Measurements from ENCODE around the gene NHS. TPM values are rescaled to one million over a fixed set of nuclear protein-coding genes. Genes with fewer than 3 reads are reported as not detected.

Gene NHS
- total RNA-seq, 2 donors from 2014 or later = 0.14 to 0.71 TPM

DNA sequence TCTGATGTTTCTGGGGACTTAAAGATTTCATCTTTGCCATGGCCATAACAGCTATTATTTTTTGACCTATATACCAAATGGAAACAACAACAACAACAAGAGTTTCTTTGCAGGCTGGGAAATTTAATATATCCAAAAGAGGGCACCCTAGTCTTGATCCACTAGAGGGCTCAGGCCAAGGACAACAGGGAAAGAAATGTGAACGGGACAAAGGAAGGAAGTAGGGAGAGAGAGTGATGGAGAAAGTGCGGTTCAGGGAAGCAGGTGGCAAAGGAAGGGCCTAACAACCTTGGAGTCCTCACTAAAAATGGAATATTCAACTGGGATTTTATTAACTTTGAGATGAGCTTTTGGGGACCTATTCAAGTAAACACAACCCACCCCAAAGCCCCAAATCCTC, 294.5 kb downstream of the NHS start:
- Mint-ChIP-seq H3K9me3 (peaks cover 6% of the 10 kb centered on the region), H3K27me3 (peaks cover 9 to 18% of the 10 kb centered on the region in 2 donors), H3K4me3 (no peak overlapping the region), H3K27ac (no peak overlapping the region), H3K36me3 (no peaks in the 10 kb centered on the region), H3K4me1 (ENCODE audit: low read depth in 2 of 2) (no peaks in the 10 kb centered on the region)
- ATAC-seq = no peak
- DNase-seq (ENCODE audit: low spot score) = no peak

DNA sequence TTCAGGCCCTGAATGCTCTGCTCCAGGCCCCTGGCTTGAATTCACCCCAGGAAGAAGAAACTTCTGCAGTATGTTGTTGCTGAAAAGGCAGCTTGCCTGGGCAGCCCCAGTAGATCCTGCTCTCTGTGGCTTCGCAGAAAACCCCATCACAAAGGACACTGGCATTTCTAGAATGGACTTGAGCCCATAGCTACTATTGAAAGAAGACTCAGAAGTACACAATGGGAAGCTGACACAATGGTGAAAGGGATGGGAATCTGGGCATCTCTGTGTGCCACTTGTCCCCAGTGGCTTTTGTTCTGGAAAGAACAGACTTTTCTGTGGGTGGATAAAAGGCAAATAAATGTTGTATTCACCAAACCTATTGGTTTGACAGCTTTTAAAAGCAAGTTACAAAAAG, 294.9 kb downstream of the NHS start:
- H3K4me3 Mint-ChIP-seq = no peak overlapping the region
- ATAC-seq (no peak), DNase-seq (ENCODE audit: low spot score) (no peak)
- no peak overlapping the region for H3K27ac Mint-ChIP-seq
- H3K9me3 Mint-ChIP-seq = peaks cover 6% of the 10 kb centered on the region
- H3K4me1 Mint-ChIP-seq (ENCODE audit: low read depth in 2 of 2) = peaks cover 0 to 2% of the 10 kb centered on the region in 2 donors
- peaks cover 7 to 18% of the 10 kb centered on the region in 2 donors for H3K27me3 Mint-ChIP-seq
- no peaks in the 10 kb centered on the region for H3K36me3 Mint-ChIP-seq

DNA sequence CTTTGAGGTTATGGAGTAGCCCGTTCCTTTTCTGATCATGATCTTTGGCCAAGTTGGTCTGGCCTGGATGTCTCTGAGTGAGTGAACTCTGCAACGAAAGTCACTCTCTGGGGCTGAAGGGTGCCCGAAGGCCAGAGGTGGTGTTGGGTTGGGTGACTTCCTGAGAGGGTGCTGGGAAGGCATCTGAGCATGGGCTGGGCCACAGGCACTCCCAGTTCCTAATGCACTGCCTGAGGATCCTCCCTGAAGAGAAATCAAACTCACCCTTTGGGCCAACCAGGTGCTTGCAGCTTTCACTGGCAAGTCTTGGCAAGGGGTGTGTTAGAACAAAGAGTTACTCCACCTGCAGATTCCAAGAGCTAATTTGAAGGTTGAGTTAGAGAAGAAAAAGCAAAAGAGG, 295.9 kb downstream of the NHS start:
- no peaks in the 10 kb centered on the region for H3K36me3 Mint-ChIP-seq

DNA sequence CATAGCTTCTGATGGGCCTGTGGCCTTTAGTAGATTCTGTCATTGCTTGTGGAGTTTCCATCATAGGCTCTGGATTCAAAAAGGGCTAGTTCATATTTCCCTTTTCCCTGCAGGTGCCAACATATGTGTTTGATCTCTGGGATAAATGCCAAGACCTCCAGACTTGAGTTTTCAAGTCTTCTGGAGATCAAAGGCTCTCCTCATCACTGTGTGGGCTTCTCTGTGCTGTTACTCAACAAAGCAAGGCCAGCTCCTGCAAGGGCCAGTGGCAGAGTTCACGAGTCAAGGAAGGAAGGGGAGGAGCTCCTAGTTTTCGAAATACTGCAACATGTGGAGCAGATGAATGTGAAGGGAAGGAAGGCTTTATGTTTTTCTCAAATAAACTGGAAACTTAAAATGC, 299.6 kb downstream of the NHS start:
- H3K27me3 Mint-ChIP-seq = peaks cover 0 to 5% of the 10 kb centered on the region in 2 donors
- H3K36me3 Mint-ChIP-seq = no peaks in the 10 kb centered on the region
- no peak for DNase-seq (ENCODE audit: low spot score)
- H3K27ac Mint-ChIP-seq = no peak overlapping the region
- ATAC-seq = no peak
- H3K9me3 Mint-ChIP-seq = peaks cover 6% of the 10 kb centered on the region
- peaks cover 0 to 2% of the 10 kb centered on the region in 2 donors for H3K4me1 Mint-ChIP-seq (ENCODE audit: low read depth in 2 of 2)
- H3K4me3 Mint-ChIP-seq = no peak overlapping the region

More for the DNA sequence above, 295.9 kb downstream of the NHS start:
- ATAC-seq (no peak), DNase-seq (ENCODE audit: low spot score) (no peak)
- peaks cover 6% of the 10 kb centered on the region for H3K9me3 Mint-ChIP-seq
- no peak overlapping the region for H3K4me3 Mint-ChIP-seq
- H3K27me3 Mint-ChIP-seq = peaks cover 3 to 16% of the 10 kb centered on the region in 2 donors
- peaks cover 0 to 2% of the 10 kb centered on the region in 2 donors for H3K4me1 Mint-ChIP-seq (ENCODE audit: low read depth in 2 of 2)
- no peak overlapping the region for H3K27ac Mint-ChIP-seq

DNA sequence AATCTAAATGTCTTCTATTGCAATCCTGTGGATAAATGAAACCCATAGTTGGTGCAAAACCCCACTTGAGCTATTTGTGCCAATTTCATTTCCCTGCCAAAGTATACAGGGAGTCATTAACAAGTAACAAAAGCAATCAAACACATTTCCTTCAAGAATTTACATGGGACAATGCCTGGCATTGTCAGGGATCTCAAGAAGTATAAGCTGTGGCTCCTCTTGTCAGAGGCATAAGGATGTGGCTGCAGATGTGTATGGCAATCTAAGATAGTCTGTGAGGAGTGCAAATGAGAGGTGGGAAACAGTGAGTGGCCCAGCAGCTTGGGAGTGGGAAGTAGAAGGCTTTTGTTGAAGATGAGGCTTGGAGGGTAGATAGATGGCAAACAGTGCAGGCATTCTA, 304.3 kb downstream of the NHS start:
- DNase-seq (ENCODE audit: low spot score) = no peak
- Mint-ChIP-seq H3K9me3 (no peaks in the 10 kb centered on the region), H3K27me3 (peaks cover 0 to 7% of the 10 kb centered on the region in 2 donors), H3K4me3 (no peak overlapping the region), H3K36me3 (no peaks in the 10 kb centered on the region), H3K4me1 (ENCODE audit: low read depth in 2 of 2) (peaks cover 0 to 16% of the 10 kb centered on the region in 2 donors), H3K27ac (no peak overlapping the region)
- no peak for ATAC-seq

DNA sequence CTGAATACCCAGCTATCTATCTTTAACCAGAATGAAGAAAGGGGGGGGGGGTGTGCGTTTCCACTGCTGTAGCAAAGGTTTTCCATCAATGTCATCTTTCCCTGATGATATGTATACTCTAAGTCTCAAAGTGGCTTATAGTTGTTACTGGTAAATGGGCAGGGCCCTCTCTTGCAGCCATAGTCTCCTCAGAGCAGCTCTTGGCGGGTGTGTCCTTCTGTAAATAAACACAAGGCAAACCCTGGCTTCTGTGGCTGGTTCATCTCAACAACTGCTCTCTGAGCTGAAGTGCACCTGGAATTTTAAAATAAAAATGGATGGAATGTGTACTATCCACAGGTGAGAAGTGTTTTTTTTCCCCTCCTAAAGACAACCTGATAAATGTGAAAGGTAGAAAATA, 304.8 kb downstream of the NHS start:
- ATAC-seq (no peak), DNase-seq (ENCODE audit: low spot score) (no peak)
- Mint-ChIP-seq H3K27ac (no peak overlapping the region), H3K4me3 (no peak overlapping the region), H3K4me1 (ENCODE audit: low read depth in 2 of 2) (peaks cover 0 to 14% of the 10 kb centered on the region in 2 donors), H3K9me3 (no peaks in the 10 kb centered on the region), H3K36me3 (no peaks in the 10 kb centered on the region), H3K27me3 (peaks cover 0 to 5% of the 10 kb centered on the region in 2 donors)

DNA sequence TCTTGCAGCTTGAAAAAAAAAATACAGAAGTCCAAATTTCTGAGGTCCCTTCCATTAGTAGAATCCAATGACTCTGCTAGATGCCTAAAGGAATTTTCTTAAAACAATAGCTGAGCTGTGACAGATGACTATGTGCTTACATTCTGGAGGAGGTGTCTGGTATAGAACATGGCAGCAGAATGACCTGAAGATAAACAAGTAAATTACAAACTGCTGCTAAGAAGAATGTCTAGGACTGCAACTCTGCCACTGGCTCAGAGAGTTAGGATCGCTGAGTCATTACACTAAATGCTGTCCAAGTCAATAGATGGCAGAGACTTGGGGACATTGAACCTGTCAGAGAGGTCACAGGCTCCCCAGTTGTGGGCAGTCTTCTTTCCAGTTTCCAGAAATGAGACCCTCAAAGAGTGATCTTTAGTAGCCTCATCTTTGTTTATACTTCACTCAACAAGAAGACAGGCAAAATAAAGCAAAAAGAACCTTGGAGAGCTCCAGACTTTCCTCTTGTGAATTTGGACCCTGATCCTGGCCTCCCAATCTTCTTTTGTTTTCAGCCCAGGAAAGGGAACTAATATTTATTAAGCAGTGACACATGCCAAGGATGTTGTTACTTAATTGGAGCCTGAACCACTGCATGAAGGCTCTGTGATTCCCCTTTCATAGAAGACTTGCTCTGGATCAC, 305.9 kb downstream of the NHS start:
- H3K4me1 Mint-ChIP-seq (ENCODE audit: low read depth in 2 of 2) = peaks cover 0 to 14% of the 10 kb centered on the region in 2 donors
- no peak for ATAC-seq

DNA sequence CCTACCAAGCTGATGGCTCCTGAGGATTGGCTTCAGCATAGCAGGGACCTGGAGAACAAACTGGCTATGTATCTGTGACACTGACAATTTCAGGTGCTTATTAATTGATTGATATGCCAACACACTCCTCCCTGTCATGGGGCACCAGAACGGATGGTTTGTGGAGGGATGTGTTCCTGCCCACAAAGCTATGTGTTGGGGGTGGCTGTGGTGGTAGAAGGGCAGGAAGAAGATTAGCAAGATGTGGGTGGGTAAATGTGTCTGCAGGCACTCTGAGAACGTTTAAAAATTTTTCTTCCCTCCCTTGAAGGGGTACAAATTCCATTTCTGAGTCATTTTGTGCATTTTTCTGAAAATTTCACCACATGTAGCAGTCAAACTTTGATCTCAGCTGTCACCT, 307.3 kb downstream of the NHS start:
- no peak for ATAC-seq
- H3K27me3 Mint-ChIP-seq = peaks cover 0 to 10% of the 10 kb centered on the region in 2 donors
- no peaks in the 10 kb centered on the region for H3K9me3 Mint-ChIP-seq
- H3K27ac Mint-ChIP-seq = no peak overlapping the region
- no peaks in the 10 kb centered on the region for H3K36me3 Mint-ChIP-seq
- H3K4me1 Mint-ChIP-seq (ENCODE audit: low read depth in 2 of 2) = peaks cover 0 to 14% of the 10 kb centered on the region in 2 donors
- DNase-seq (ENCODE audit: low spot score) = no peak
- H3K4me3 Mint-ChIP-seq = no peak overlapping the region

More for the DNA sequence above, 305.9 kb downstream of the NHS start:
- Mint-ChIP-seq H3K36me3 (no peaks in the 10 kb centered on the region), H3K27me3 (peaks cover 0 to 9% of the 10 kb centered on the region in 2 donors), H3K4me3 (no peak overlapping the region), H3K9me3 (no peaks in the 10 kb centered on the region), H3K27ac (no peak overlapping the region)
- DNase-seq (ENCODE audit: low spot score) = no peak

DNA sequence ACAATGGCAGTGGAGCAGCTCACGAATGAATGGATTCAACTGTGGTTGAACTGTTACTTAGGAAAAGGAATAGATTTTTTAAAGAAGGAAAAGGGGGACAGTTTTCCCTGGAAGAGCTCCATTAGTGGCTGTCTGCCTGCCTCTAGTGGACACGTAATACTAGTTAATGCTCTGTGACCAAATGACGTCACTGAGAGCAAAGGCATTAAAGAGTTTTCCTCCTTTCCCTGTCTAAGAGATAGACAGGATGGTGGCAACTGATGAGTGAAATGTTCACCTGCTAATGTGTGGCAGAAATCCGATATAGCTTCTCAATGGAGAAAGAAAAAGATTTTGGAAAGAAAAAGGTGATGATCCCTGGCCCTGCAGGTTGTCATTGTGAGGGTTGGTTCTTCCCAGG, 310.0 kb downstream of the NHS start:
- H3K27ac Mint-ChIP-seq = no peak overlapping the region
- H3K9me3 Mint-ChIP-seq = no peaks in the 10 kb centered on the region
- no peak overlapping the region for H3K4me3 Mint-ChIP-seq
- H3K36me3 Mint-ChIP-seq = no peaks in the 10 kb centered on the region
- peaks cover 0 to 14% of the 10 kb centered on the region in 2 donors for H3K4me1 Mint-ChIP-seq (ENCODE audit: low read depth in 2 of 2)
- ATAC-seq = no peak
- H3K27me3 Mint-ChIP-seq = peaks cover 0 to 13% of the 10 kb centered on the region in 2 donors
- DNase-seq (ENCODE audit: low spot score) = no peak

DNA sequence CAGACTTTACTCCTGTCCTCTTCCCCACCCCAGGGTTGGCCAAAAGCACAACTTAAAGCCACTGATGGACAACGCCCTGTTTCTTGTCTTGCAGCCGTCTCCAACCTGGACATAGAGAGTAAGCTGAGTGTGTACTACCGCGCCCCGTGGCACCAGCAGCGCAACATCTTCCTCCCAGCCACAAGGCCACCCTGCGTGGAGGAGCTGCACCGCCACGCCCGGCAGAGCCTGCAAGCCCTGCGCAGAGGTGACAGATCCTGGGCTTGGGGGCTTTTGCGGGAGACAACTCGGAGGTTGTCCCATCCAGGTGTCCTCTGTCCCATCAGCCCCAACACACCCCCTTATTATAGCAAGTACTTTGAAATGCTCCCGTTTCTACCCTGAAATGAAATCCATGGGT, 312.6 kb downstream of the NHS start:
- H3K36me3 Mint-ChIP-seq = no peaks in the 10 kb centered on the region
- peaks cover 0 to 5% of the 10 kb centered on the region in 2 donors for H3K4me1 Mint-ChIP-seq (ENCODE audit: low read depth in 2 of 2)

DNA sequence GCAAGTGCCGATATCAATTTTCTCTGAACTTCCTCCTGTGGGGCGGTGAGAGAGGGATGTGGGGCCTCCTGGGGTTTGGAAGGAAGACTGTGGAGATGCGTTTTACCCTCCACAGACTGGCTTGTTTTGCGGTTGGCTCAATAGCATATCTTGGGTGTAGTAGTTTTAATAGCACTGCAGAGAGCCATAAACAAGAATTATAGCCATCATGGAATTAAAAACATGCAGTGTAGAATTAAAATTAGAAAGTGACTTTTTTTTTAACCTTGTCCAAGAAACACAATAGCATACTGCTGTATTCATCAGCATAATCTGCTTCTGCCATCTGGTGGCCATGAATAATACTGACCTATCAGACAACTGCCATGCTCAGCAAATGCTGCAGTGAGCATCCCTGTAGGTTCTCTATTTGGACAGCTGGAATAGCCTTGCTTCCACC, 315.0 kb downstream of the NHS start:
- H3K9me3 Mint-ChIP-seq = no peaks in the 10 kb centered on the region
- no peaks in the 10 kb centered on the region for H3K36me3 Mint-ChIP-seq
- no peaks in the 10 kb centered on the region for H3K4me1 Mint-ChIP-seq (ENCODE audit: low read depth in 2 of 2)
- H3K27ac Mint-ChIP-seq = no peak overlapping the region
- DNase-seq (ENCODE audit: low spot score) (no peak), ATAC-seq (no peak)
- peaks cover 0 to 18% of the 10 kb centered on the region in 2 donors for H3K27me3 Mint-ChIP-seq
- H3K4me3 Mint-ChIP-seq = no peak overlapping the region

More for the DNA sequence above, 312.6 kb downstream of the NHS start:
- Mint-ChIP-seq H3K9me3 (no peaks in the 10 kb centered on the region), H3K27me3 (peaks cover 0 to 20% of the 10 kb centered on the region in 2 donors), H3K27ac (no peak overlapping the region), H3K4me3 (no peak overlapping the region)
- no peak for DNase-seq (ENCODE audit: low spot score)
- no peak for ATAC-seq

DNA sequence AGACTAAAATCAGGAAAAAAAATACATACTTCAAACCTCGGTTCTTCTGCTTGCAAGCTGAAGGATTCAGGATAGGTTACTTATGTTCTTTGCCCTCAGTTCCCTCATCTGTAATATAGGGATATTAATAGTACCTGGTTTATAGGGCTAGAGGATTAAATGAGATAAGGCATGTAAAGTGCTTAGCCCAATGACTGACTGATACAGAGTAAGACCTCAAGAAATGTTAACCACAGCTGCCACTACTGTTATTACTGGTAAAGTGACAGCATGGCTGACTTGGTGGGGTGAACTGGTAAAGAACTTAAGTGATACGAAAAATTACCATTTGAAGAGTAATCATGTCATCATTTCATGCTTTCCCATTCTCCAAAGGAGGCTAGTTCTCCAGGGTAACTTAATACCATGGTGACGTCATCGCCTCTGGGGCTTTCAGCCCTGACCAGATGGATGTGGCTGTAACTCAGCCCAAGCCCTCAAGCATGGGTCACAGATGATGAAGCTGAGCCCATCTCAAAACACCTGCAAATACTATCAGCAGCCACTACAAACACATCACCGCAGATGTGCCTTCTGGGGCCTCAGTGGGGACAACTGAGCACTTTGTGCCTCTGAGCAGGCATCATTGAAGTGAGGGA, 317.8 kb downstream of the NHS start:
- peaks cover 7 to 29% of the 10 kb centered on the region in 2 donors for H3K27me3 Mint-ChIP-seq
- ATAC-seq (no peak), DNase-seq (ENCODE audit: low spot score) (no peak)
- no peaks in the 10 kb centered on the region for H3K4me1 Mint-ChIP-seq (ENCODE audit: low read depth in 2 of 2)
- H3K36me3 Mint-ChIP-seq = no peaks in the 10 kb centered on the region
- no peak overlapping the region for H3K27ac Mint-ChIP-seq
- no peaks in the 10 kb centered on the region for H3K9me3 Mint-ChIP-seq
- H3K4me3 Mint-ChIP-seq = no peak overlapping the region

DNA sequence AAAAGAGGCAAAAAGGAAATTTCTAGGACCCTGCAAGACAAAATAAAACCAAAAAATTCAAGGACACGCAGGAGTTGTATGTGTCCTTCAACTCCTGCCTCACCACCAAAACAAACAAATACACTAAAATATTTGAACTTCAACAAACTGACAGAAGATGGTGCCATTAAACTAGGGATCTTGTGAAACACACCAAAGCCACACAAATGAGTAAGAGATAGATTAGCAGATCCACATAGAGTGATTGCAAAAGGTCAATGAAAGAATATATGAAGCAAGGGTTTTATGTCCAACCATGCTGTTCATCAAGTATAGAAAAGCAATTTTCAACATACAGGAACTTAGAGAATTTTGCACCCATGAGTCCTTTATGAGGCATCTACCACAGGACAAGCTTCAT, 322.2 kb downstream of the NHS start:
- Mint-ChIP-seq H3K4me3 (no peak overlapping the region), H3K4me1 (ENCODE audit: low read depth in 2 of 2) (no peaks in the 10 kb centered on the region), H3K36me3 (no peaks in the 10 kb centered on the region), H3K9me3 (no peaks in the 10 kb centered on the region), H3K27me3 (peaks cover 7 to 27% of the 10 kb centered on the region in 2 donors), H3K27ac (no peak overlapping the region)
- DNase-seq (ENCODE audit: low spot score) (no peak), ATAC-seq (no peak)

DNA sequence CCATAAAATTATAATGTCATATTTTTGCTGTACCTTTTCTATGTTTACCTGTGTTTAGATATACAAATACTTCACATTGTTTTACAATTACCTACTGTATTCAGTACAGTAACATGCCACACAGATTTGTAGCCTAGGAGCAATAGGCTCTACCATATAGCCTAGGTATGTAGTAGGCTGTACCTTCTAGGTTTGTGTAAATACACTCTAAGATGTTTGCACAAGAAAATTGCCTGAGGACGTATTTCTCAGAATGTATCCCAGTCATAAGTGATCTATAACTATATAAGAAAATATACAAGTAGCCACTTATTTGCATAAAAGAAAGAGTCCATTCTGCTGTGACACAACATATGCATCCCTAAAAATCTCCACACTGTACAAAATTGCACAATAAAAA, 326.0 kb downstream of the NHS start:
- no peaks in the 10 kb centered on the region for H3K9me3 Mint-ChIP-seq
- no peak overlapping the region for H3K4me3 Mint-ChIP-seq
- peaks cover 7 to 22% of the 10 kb centered on the region in 2 donors for H3K27me3 Mint-ChIP-seq
- no peak for DNase-seq (ENCODE audit: low spot score)
- no peak for ATAC-seq
- no peaks in the 10 kb centered on the region for H3K36me3 Mint-ChIP-seq
- H3K4me1 Mint-ChIP-seq (ENCODE audit: low read depth in 2 of 2) = no peaks in the 10 kb centered on the region
- no peak overlapping the region for H3K27ac Mint-ChIP-seq
